HG02571 (cell line): Measurements from ENCODE around the gene PPP1R9A.

Experiments used
- ATAC-seq: cut with Tn5 transposase; IDR thresholded peaks from one replicate; pipeline ENCODE4 v1.9.1; 2021; ENCODE audit warnings: mild to moderate bottlenecking, moderate library complexity; ENCODE audit not compliant: unreplicated experiment

PPP1R9A gene

DNA sequence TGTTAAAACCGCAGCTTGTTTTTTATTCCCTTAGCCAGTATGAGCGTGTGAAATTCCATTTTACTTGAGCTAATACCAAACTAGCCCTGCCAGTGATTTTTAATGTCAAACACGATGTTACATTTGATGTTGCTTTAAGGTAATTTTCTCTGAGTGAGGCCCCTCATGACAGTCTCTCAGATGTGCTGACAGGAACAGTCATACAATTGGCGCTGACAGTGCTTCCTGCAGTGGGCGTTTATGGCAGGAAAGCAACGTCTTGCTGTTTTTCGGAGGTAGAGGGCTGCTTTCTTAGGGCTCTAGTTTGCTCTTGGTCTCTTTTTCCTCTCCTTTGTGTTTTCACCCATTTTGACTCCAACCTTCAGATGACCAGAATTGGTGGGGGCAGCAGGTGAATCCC is 397.6 kb downstream of the PPP1R9A start:
- no peak for ATAC-seq

DNA sequence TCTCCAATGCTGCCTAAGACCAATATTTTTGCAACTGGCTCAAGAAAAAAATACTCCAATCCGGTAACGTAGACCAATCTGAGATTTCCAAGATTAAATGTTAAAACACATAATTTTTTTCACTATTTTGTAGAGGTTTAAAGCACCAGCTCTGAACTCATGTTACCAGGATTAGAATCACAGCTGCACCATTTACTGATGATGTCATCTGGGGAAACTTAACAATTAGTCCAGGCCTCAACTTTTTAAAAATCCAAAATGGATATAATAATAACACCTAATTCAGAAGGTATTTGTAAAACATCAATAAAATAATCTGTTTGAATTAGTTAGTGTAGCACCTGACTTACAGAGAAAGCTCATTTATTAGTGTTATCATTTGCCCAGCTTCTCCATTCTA is 402.6 kb downstream of the PPP1R9A start:
- no peak for ATAC-seq

DNA sequence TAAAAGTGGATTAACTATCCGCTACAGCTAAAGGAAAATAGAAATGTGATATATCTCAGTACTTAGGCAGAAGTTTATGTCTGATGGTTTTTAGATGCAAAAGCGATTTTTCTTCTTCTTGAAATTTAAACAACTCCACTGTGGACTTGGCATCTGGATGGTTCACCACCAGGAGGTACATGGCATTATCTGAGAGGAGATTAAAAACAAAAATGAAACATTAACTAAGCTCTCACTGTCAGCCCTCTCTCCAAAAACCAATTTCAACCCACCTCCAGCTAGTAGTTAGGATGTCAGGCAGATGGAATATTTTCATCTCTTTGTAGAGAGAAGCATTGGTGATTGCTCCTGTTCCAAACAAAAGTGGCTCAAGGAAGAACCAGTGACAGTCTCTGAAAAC is 404.0 kb downstream of the PPP1R9A start:
- ATAC-seq: no peak

- ATAC-seq: no peak
These were observed 405.2 kb downstream of the PPP1R9A start for GRCh38 chr7:95312561-95312960.

- ATAC-seq: no peak
These were observed 409.2 kb downstream of the PPP1R9A start for GRCh38 chr7:95316588-95316987.

- no peak for ATAC-seq
These were observed 410.2 kb downstream of the PPP1R9A start for GRCh38 chr7:95317546-95317945.

- no peak for ATAC-seq
These were observed 410.6 kb downstream of the PPP1R9A start for GRCh38 chr7:95317966-95318365.

- ATAC-seq: no peak
These were observed 411.2 kb downstream of the PPP1R9A start for GRCh38 chr7:95318501-95319100.

DNA sequence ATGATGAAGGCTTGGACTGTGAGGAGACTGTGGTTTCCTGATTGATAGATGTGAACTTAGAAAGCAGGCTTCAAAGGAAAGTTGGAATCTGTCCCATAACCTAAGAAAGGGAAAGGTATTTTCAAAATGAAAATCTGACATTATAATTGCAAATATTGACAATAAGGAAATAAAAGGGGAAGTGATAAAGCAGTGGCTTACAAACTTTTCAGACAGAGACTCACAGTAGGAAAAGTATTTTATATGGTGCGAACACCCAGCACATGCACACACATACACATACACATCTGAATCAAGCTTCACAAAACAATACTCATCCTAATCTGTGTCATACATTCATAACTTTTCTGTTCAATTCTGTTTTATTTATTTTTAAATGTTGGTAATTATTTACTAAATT is 412.2 kb downstream of the PPP1R9A start:
- ATAC-seq: no peak

DNA sequence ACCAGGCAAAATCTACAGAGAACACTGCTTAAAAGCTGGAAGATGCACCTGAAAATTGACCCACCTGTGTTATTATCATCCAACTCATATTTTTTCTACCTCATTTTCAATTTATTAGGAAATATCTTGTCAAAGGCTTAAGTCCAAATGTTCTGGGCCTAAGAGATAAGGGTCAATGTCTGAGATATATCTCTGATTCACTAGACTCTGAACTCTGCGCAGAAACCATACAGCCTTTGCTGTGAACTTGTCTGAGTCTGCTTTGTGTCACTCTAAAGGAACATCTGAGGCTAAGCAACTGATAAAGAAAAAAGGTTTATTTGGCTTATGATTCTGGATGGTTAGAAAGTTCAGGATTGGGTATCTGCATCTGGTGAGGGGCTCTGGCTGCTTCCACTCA is 413.3 kb downstream of the PPP1R9A start:
- ATAC-seq: no peak

DNA sequence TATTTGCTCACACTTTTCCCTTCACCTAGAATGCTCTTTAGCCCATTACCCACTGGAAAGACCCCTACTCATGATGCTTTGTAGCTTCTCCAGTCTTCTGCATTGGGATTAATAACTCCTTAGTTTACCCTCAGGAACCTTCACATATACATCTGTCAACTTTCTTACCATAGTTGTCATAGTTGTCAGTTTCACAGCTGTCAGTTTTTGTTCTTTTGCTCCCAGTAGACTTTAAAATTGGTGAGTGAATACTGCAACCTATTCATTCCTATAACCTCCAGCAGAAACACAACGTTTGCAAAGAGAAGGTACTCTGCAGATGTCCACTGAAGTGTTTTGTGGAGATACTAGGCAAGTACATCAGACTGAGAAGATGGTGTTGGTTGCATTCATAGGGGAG is 414.3 kb downstream of the PPP1R9A start:
- no peak for ATAC-seq

GRCh38 chr7:95322396-95322795 is 415.0 kb downstream of the PPP1R9A start:
- ATAC-seq: no peak

GRCh38 chr7:95322854-95323253 is 415.5 kb downstream of the PPP1R9A start:
- ATAC-seq: no peak

DNA sequence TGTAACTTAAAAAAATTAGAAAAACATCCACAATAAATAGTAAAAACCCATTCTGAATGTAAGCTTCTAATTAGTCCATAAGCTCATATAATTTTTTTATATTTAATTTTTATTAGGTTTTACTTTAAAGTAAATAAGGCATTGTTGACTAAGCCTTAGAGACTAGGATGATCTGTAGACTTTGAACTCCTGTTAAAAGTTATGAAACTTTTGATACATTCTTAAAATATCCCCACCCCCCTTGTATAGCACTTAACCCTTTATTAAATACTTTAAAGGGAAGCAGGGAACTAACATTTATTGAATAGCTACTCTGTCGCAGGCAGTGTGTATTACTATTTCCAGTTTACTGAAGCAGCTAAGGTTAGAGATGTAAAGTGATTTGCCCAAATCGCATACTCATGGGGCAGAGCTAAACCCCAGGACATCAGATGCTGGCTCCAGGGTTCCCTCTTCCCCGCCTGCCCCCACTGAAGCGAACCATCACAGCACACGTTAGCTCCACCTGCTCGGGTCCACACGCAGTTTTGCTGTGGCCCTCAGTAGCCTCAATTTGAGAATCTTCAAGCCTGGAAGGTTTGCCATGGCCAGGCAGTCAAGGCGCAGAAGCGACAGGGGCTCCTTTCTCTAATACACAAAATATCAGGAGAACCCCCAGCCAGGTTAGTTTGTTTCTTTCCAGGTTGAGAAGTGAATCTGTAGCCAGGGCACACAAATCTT is 416.2 kb downstream of the PPP1R9A start:
- no peak for ATAC-seq

- ATAC-seq: no peak
These were observed 417.0 kb downstream of the PPP1R9A start, which contains the start of gene PON1 for GRCh38 chr7:95324431-95324830. PON1 (minus strand) TSS chr7:95324532; CDS start chr7:95324475, 57 bp downstream.

GRCh38 chr7:95327356-95327755 is 420.0 kb downstream of the PPP1R9A start:
- no peak for ATAC-seq

DNA sequence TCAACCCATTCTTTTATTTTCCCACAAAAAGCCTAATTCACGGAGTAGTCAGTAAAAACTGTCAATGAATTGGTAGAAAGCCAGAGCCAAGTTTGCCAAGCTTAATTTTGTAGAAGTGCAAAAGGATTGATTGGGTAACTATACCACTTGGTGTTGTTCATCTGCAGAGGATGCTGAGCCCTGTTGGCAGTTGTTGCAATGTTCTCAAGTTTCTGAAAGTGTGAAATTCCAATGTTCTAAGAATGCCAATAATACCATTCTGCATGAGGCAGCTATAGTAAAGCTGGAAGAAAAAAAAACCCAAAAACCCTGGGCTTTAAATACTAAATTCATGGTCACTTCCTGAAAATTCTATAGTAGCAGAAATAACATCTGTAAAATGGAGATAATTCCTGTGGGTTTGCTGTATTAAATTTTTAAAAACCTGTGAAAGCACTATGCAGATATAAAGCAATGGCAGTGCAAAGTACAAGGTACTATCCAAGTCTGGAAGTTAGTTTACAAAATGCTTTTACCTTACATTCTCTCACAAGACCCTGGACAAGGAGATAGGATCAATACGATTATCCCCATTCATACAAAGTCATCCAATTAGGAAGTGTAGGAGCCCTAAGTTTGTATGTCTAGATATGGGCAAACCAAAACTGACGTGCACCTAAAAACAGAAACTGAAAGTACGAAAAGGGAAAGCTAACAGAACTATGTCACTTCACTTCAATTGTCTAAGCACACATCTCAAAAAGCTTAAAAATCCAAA is 423.0 kb downstream of the PPP1R9A start:
- peak; percentile 95 for ATAC-seq

DNA sequence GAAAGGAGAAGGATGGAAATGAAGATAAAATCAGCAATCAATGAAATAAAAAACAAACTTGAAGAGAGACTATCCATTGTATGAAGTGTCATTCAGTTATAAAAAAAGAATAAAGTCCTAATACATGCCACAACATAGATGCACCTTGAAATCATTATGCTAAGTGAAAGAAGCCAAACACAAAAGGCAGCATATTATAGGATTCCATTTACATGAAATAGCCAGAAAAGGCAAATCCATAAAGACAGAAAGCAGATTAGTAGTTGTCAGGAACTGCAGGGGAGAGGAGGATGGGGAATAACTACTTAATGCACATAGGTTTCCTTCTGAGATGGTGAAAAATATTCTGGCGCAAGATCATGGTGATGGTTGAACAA is 423.6 kb downstream of the PPP1R9A start:
- ATAC-seq: no peak

DNA sequence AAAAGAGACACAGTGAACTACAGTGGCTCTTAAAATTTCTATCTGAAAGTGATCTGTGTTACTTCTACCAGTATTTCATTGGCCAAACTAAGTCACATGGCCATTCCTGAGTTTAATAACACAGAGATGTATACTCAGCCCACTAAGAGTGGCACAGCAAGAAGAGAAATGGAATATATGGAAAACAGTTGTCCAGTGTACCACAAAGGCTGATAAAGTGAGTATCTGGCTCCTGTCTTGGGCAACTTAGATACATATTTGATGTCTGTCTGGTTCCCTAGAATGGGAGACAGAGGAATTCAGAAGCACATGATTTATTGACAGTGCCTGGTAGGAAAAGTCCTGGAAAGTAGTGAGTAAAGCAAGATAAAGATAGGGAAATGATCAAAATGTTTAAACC is 427.1 kb downstream of the PPP1R9A start:
- ATAC-seq: no peak

DNA sequence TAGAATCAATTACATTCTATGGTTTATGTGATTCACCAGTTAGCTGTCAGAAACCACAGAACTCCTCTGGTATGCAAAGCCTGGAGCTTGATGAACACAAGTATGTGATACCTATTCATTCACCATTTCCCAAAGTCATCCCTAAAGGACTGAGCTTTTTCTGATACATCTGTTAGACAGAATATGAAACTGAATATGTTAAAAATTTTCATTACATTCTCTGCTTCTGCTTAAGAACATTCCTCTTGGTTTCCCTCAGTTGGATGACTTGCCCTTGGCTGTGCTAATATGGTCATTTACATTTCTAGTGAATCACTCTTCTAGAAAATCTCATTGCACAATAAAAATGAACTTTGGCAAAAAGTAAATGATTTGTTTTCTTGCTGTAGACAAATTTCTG is 427.7 kb downstream of the PPP1R9A start:
- no peak for ATAC-seq

GRCh38 chr7:95338832-95339231 is 431.4 kb downstream of the PPP1R9A start:
- no peak for ATAC-seq

DNA sequence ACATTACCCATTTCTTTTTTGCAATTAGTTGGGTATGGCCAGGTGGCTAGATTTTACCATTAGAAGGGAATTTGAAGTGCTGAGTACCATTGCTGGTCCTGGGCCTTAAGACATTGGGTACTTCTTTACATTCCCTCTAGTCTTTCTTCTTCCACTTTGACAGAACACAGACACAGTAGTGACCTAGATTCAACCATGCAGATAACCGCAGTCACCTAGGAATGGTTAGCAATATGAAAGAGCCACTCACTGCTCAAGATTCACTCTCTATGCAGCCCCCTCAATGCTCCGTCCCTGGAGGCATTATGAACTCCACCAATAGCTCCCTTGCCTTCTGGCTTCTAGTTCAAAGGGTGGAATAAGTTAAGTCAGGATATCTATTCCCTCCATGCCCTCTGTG is 433.1 kb downstream of the PPP1R9A start:
- ATAC-seq: no peak
